ENCODE data around the gene CPNE7. TPM values are rescaled to one million over a fixed set of nuclear protein-coding genes. Genes with fewer than 3 reads are reported as not detected.

Gene CPNE7
- total and polyA plus RNA-seq, 2 of the 8 experiments (the other 6 are each of a cell fraction or from before 2014, with no cell fraction given), result 10.0 to 23.7 TPM

DNA sequence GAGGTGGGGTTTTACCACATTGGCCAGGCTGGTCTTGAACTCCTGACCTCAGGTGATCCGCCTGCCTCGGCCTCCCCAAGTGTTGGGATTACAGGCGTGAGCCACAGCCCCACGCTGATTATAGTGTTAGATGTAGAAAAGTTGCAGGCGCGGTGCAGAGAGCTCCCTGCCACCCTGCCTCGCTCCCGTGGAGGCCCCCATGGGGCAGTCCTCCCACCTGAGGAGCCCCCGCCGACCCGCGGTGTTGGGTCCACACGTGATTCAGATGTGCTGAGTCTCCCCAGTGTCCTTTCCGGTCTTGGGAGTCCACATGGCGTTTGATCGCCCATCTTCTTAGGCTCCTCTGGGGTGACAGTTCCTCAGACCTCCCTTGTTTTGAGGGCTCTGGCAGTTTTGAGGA lies 20.3 kb upstream of the CPNE7 start:
- Histone ChIP-seq H2BK5ac (ENCODE audit: low read depth, low read length) (no peak overlapping the region), H4K20me1 (replicated peaks in 1 of 2; ENCODE audit: control insufficient read depth in 1 of 2, insufficient read depth in 2 of 2, low read length in 2 of 2) (peaks cover 0 to 15% of the 10 kb centered on the region in 2 experiments), H2BK15ac (ENCODE audit: low read length) (no peak overlapping the region), H3K27ac (ENCODE audit: low read depth, low read length) (no peak overlapping the region), H2BK12ac (ENCODE audit: low read depth, low read length) (no peak overlapping the region), H2AK5ac (ENCODE audit: low read depth, low read length) (no peak overlapping the region), H3K18ac (ENCODE audit: extremely low read depth, low read length) (no peak overlapping the region), H3K36me3 (ENCODE audit: control insufficient read depth in 2 of 4, insufficient read depth in 4 of 4, low read length in 3 of 4) (peaks cover 9 to 36% (median 30%) of the 10 kb centered on the region in 4 experiments), H3K4me2 (ENCODE audit: insufficient read depth in 1 of 2, low read depth in 2 of 2, low read length in 2 of 2) (no peak overlapping the region), H3K79me1 (ENCODE audit: low read depth, low read length) (no peaks in the 10 kb centered on the region; the same call in 1 of the 2 replicates), H2BK120ac (replicated peaks; ENCODE audit: low read depth, low read length) (no peak overlapping the region), H2AFZ (ENCODE audit: low read length) (no peak overlapping the region), H3K14ac (ENCODE audit: insufficient read length) (no peak overlapping the region), H3K23me2 (ENCODE audit: low read depth, low read length) (peaks cover 2% of the 10 kb centered on the region), H3K9ac (replicated peaks in 1 of 4; ENCODE audit: extremely low read depth in 1 of 4, low read depth in 3 of 4, low read length in 3 of 4) (no peak overlapping the region), H3K4me1 (replicated peaks in 1 of 4; ENCODE audit: control insufficient read depth in 3 of 4, insufficient read depth in 4 of 4, low read length in 3 of 4) (no peaks in the 10 kb centered on the region), H4K8ac (ENCODE audit: extremely low read depth, insufficient read depth, low read length) (no peak overlapping the region), H3K56ac (replicated peaks; ENCODE audit: insufficient read length, low read depth, low read length) (no peak overlapping the region), H3K4me3 (ENCODE audit: extremely low read depth in 1 of 4, insufficient read depth in 2 of 4, low read depth in 3 of 4, low read length in 4 of 4) (no peak overlapping the region), H3K79me2 (ENCODE audit: control insufficient read depth in 1 of 2, insufficient read depth in 2 of 2, low read length in 2 of 2) (no peaks in the 10 kb centered on the region), H3K9me3 (ENCODE audit: insufficient read depth in 2 of 2, low read depth in 1 of 2, low read length in 1 of 2) (no peaks in the 10 kb centered on the region), H2BK20ac (ENCODE audit: low read length) (no peak overlapping the region), H3K4ac (replicated peaks; ENCODE audit: insufficient read length, low read depth, low read length) (no peak overlapping the region), H3K23ac (ENCODE audit: insufficient read length) (no peak overlapping the region), H4K91ac (replicated peaks; ENCODE audit: insufficient read length, low read length) (no peak overlapping the region), H3K27me3 (replicated peaks in 1 of 4; ENCODE audit: control insufficient read depth in 3 of 4, extremely low read depth in 1 of 4, insufficient read depth in 3 of 4, low read length in 3 of 4) (no peaks in the 10 kb centered on the region), H4K5ac (ENCODE audit: insufficient read length, low read depth, low read length) (no peak overlapping the region)
- TF ChIP-seq, protein P1, sequence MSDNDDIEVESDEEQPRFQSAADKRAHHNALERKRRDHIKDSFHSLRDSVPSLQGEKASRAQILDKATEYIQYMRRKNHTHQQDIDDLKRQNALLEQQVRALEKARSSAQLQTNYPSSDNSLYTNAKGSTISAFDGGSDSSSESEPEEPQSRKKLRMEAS (IDR thresholded peaks at IDR 0.05), result no peak
- TF ChIP-seq SAP30 (IDR thresholded peaks at IDR 0.05; ENCODE audit: insufficient read depth, insufficient replicate concordance, low read length) (no peak), JUN (IDR thresholded peaks at IDR 0.05; ENCODE audit: low read depth, low read length) (no peak)
- 96% methylated on average over 16 of the region's 16 CpGs; no CpG with 5 or more reads in 1 of the 2 experiments for WGBS, 2 experiments (ENCODE audit: extremely low coverage in 1 of 2, insufficient coverage in 1 of 2, insufficient read length in 1 of 2, insufficient replicate concordance in 2 of 2, low coverage in 1 of 2, low lambda C conversion rate in 2 of 2, missing lambda C conversion rate in 1 of 2)
- no peak for FAIRE-seq
- ChIA-PET CTCF (ENCODE audit: partially characterized antibody) (interaction anchor here (0.7 to 1.3 kb wide), 2 partner anchors 10 to 197 kb away, joined by 3 to 5 read pairs; no protein-coding TSS in a partner anchor), POLR2A (ENCODE audit: partially characterized antibody) (interaction anchor here (1.4 to 2.2 kb wide), 2 partner anchors 10 to 45 kb away, joined by 3 to 9 read pairs; no protein-coding TSS in a partner anchor)
- DNase-seq (ENCODE audit: low read depth in 1 of 2, low spot score in 2 of 2), result no peak

Data from H1 (cell line).